Body of pancreas (tissue), 4 donors: Measurements from ENCODE around the gene DLD.

ENCODE experiments used
- POLR2A ChIP-seq, 3 donors: fragments of 450-650 bp; IDR thresholded peaks; one replicate each; pipeline ENCODE4 v1.6.1; 2016; ENCODE audit warnings: antibody characterized with exemption in 3 of 3, mild to moderate bottlenecking in 2 of 3
- TF ChIP-seq, protein P1 (sequence below), 7 experiments: fragments of 450-650 bp in 4 of 7; fragments of 200-600 bp in 3 of 7; sonication (generic) in 3 of 7; IDR thresholded peaks; one replicate each; pipeline ENCODE4 v1.5.1; 2016 to 2019; ENCODE audit warnings: antibody characterized with exemption in 7 of 7

GRCh38 chr7:107847168-107847835, 43.7 kb upstream of the DLD start:
- TF ChIP-seq, protein P1, sequence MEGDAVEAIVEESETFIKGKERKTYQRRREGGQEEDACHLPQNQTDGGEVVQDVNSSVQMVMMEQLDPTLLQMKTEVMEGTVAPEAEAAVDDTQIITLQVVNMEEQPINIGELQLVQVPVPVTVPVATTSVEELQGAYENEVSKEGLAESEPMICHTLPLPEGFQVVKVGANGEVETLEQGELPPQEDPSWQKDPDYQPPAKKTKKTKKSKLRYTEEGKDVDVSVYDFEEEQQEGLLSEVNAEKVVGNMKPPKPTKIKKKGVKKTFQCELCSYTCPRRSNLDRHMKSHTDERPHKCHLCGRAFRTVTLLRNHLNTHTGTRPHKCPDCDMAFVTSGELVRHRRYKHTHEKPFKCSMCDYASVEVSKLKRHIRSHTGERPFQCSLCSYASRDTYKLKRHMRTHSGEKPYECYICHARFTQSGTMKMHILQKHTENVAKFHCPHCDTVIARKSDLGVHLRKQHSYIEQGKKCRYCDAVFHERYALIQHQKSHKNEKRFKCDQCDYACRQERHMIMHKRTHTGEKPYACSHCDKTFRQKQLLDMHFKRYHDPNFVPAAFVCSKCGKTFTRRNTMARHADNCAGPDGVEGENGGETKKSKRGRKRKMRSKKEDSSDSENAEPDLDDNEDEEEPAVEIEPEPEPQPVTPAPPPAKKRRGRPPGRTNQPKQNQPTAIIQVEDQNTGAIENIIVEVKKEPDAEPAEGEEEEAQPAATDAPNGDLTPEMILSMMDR (IDR thresholded peaks at IDR 0.05) = no peak
- TF ChIP-seq POLR2A (IDR thresholded peaks at IDR 0.05) = no peak
